Skin epidermis (tissue), 12 donors: ENCODE measurements around the gene NEAT1.

Experiments
- H3K27ac ChIP-seq, 21 experiments: fragments of 200-600 bp; sonication (generic) in 11 of 21; one replicate each; pipeline ENCODE4 v1.5.0; 2020; ENCODE audit warnings: mild to moderate bottlenecking in 3 of 21, inconsistent platforms in 2 of 21, moderate library complexity in 2 of 21
- H3K4me3 ChIP-seq, 7 experiments: fragments of 200-600 bp; sonication (generic) in 2 of 7; one replicate each; pipeline ENCODE4 v1.5.0; 2020; ENCODE audit warnings: inconsistent platforms in 2 of 7, mild to moderate bottlenecking in 2 of 7, moderate library complexity in 1 of 7

NEAT1 gene

DNA sequence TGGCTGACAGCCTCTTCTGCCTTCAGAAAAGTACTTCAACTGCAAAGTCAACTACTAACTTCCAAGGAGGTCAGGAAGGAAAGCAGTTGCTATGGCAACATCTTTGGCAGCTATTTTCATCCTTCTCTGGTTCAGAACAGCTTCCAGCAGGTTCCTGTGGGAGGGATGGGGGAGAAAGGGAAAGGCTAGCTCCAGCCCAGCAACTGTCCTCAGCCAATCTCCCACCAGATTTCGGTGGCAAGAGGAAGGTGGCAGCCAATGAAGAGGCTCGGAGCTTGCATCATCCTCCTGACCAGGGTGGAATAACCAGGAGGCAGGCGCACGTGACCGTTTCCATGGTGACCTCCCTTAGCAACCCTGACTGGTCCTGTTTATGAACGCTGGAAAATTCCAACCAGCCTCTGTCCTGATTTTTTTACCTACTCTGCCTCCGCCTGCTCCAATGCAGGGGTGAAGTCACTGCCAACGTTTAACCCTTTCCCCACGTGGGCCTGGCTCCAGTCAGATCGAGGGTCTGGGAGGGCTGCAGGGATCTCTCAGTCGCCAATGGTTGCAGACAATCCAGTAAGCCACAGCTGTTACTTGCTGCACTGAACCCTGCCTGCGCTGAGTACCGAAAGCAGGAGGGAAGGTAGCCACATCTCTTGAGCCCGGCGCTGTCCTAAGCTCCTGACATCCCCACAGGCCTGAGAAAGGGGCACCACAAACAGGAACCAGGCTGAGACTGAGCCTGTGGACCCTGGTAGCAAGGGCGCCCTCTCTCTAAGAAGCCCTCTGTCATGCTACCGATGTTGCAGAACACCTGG is 65.1 kb downstream of the NEAT1 start:
- Histone ChIP-seq H3K4me3 (no peak overlapping the region), H3K27ac (peak overlapping the region; percentile 60 to 100 (median 97))

DNA sequence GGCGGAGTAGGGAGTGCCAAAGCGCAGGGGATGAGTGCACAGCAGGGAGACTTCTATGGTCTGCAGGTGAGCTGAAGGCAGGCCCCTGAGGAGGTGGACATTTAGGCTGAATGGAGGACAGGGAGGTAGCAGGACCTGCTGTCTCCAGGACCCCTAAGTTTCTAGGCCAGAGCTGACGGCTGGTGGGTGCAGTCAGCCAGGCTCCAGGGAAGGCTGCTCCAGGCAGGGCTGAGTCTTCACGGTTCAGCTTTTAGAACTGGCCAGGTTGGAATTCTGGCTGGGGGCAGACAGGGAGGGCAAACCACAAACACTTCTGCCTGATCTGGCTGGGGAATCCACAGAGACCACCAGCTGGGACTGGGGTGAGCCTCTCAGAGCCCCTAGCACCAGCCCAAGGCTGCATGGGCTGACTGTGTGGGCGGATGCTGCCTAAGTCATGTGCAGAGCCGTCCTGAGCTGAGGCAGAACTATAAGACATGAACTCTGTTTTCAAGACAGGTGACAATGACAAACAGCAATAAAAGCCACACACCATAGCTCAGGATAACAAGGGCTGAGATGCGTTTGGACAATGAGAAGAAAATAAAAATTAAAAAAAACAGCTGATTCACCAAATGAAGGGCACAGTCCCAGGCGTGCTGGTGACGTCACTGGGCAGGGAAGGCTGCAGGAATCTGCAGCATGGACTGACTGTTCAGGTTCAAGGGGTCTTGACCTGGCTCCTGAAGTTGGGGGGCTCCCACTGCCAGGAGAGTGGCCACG is 65.9 kb downstream of the NEAT1 start:
- peak overlapping the region; percentile 60 to 100 (median 97) for H3K27ac ChIP-seq
- H3K4me3 ChIP-seq: no peak overlapping the region

DNA sequence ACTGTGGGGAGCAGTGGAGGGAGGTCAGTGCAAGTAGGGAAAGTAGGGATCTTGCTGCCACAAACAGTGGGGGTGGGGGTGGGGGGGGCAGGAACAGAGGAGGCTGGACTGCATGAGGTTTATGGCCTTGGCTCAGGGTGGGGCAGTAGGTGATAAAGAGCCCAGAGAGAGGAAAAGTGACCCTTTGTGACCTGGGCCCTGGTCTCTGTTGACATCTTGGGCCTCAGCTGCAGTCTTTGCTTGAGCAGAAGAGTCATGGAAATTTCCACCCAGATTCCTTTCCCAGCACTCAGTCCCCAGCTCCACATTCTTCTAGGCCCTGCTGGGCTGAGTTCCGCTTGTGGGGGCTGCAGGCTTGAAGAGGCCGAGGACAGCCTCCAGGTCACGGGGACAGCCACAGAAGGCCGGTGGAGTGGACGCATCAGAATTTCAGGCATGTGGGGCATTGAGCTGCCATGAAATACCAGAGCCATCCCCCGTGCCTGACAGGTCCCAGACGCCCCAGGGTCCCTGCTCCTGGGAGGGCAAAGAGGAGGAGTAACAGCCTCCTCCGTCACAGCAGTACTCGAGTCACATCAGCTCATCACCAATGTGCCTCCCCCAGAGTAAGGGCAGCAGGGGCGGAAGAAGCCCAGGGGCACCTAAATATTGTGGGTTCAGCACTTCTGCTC is 66.6 kb downstream of the NEAT1 start:
- Histone ChIP-seq H3K4me3 (no peak overlapping the region), H3K27ac (peak overlapping the region; percentile 3 to 100 (median 97))

DNA sequence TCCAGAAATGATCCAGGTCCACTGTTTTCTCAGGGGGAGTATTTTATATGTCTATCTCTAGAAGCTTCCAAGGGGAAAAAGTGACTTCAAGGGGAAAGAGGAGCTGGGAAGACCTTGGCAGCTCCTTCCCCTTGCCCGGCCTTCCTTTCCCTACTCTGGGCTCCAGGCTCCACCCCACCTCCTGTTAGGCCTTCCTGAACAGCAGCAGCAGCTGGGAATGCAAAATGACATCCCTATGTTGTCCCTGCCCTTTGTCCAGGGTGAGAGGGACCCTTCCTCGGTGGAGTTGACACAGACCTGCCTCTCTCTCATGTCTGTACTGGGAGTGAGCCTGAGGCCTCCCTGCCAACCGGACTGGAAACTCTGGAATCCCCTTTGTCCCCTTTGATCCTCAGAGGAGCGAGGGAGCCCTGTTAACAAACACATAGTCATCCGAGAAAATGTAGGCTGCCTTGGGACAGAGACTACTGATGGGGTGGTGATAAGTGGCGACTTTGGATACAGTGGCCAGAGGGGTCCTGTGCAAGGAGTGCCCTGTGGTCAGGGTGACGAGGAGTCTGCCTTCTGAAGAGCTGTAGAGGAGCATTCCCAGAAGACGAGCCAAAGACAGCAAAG is 67.2 kb downstream of the NEAT1 start:
- H3K27ac ChIP-seq: peak overlapping the region; percentile 40 to 100 (median 97)
- H3K4me3 ChIP-seq: no peak overlapping the region

DNA sequence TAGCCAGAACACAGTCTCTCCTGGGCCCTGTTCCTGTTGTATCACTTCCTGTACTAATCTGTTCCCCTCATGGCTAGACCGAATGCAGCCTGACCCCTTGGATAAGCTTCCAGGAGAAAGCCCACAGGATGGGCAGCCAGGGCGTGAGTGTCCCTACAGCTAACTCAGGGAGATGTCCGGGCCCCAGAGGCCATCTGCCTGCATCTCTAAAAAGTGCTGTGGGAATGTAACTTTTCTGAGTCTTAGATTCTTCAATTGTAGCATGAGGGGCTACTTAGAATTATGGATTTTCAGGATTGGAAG is 68.5 kb downstream of the NEAT1 start:
- no peak overlapping the region for H3K4me3 ChIP-seq
- peak overlapping the region; percentile 20 to 100 (median 97) for H3K27ac ChIP-seq

DNA sequence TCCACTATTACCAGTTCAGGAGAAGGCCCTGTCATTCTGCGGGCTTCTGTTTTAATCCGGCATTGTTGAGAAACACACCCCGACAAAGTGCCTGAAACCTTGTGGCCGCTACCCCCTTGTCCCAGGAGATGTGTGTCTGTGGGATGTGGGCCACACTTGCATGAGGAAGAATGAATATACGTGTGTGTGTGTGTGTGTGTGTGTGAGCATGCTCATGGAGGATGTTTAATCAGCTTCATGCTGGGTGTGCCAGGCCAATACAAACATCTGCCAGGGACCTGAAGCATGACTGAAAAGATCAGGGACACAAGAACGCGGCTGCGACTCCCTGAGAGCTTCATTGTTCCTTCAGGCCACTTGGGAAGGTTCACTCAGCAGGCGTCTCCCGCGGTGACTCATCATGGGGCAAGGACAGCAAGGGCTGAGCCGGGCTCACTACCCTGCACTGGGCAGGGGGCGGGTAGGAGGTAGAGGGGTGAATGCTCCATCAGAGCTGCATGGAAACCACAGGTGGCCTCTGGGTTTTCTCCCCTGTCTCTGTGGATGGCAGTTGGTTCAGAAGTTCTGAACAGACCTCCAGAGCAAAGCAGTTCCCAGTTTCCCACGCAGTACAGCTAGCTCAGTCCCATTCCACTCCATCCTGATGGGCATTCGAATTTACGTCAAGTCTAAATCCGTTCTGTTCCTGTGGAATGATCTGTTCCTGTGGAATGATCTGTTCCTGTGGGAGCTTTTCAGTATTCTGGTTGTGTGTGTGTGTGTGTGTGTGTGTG is 69.2 kb downstream of the NEAT1 start:
- peak overlapping the region; percentile 28 to 100 (median 97) for H3K27ac ChIP-seq
- no peak overlapping the region for H3K4me3 ChIP-seq

DNA sequence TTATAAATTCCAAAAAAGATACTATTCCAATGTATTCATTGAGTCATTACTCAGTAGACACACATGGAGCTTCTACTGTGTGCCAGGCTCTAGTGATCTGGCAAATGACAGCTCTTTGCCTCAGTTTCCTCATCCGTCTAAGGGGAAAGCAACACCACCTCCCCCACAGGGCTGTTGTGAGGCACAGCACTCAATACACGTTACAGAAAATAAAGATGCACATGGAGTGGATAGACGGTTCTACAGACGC is 69.7 kb downstream of the NEAT1 start:
- Histone ChIP-seq H3K27ac (peak overlapping the region; percentile 27 to 100 (median 97)), H3K4me3 (no peak overlapping the region)

DNA sequence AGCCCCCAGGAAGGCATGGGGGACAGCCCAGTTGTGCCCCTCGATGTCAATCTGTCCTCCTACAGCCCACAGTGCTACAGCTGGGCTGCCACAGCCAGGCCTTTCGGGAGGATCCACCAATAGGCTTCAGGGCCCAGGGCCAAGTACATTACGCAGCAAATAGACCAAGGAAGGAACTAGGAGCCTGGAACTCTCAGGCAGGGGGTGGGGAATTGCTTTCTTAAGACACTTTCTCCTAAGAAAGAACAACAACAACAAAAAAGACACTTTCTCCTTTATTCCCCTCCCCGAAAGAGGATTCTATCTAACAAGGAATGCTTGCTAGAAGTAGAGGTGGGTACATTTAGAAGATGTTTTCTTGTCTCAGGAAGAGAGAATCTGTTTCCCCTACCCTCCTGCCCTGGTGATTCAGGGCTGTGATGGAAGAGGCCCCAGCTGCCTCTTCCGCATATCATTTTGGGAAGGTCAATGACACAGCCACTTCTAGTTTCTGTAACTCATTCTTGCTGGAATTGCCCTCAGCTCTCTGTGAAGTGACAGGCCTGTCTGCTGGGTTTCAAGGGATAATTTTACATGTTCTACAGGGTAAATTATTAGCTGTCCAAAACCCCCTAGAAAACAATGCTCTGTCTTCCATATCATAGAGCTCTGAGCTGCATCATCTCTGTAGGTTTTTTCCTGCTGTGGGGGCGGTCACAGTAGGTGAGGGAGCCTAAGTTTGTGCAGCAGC is 70.2 kb downstream of the NEAT1 start:
- Histone ChIP-seq H3K27ac (peak overlapping the region; percentile 74 to 100 (median 97)), H3K4me3 (no peak overlapping the region)

DNA sequence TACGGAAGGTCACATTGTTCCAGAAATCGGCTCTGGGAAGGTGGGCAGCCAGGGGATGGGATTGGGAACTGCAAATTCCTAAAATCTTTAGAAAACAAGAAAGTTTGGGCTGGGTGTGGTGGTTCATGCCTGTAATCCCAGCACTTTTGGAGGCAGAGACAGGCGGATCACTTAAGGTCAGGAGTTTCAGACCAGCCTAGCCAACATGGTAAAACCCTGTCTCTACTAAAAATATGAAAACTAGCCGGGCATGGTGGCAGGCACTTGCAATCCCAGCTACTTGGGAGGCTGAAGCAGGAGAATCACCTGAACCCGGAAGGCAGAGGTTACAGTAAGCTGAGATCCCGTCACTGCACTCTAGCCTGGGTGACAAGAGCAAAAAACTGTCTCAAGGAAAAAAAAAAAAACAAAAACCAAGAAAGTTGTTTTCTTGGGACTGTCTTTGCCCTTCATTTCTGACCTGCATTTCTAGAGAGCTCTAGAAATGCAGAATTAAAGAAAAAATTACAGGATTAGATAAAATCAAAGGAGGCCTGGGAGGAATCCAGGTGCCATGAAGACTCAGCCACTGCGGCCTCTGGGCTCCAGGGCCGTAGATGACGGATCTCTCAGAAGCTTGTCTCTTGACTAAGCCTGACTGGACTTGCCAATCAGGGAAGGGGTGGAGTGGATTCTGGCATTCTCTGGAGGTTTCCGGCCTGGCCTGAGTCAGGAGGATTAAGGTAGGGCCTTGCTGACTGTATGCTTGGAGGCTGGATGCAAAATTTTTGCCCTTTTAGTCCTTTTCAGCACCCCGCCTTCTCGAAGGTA is 71.0 kb downstream of the NEAT1 start:
- Histone ChIP-seq H3K4me3 (no peak overlapping the region), H3K27ac (peak overlapping the region; percentile 74 to 100 (median 97))
